Measurements from ENCODE around the gene RNF144B. TPM values are rescaled to one million over a fixed set of nuclear protein-coding genes. Genes with fewer than 3 reads are reported as not detected.

Gene RNF144B
- total and polyA plus RNA-seq, 10 of the 15 experiments (the other 5 are each of a cell fraction or from before 2014, with no cell fraction given) = 0.03 to 0.18 (median 0.14) TPM

- ChIA-PET CTCF (no interaction called here), RAD21 (ENCODE audit: unreplicated experiment) (no interaction called here), SMC1A (ENCODE audit: uncharacterized antibody, unreplicated experiment) (interaction anchor here (0.6 kb wide), 2 partner anchors 49 to 328 kb away, joined by 3 read pairs; no protein-coding TSS in a partner anchor), POLR2A (interaction anchor here (0.7 kb wide), 1 partner anchor 136 kb away, joined by 5 read pairs; no protein-coding TSS in a partner anchor)
- TF ChIP-seq CREB1 (IDR thresholded peaks at IDR 0.05; ENCODE audit: low read depth) (no peak), JUND (IDR thresholded peaks at IDR 0.05; ENCODE audit: low read depth, low read length) (no peak), SMAD5 (IDR thresholded peaks at IDR 0.05; ENCODE audit: low read depth) (no peak), RELA (IDR thresholded peaks at IDR 0.05; ENCODE audit: borderline replicate concordance, partially characterized antibody) (no peak), RCOR1 (conservative IDR thresholded peaks at IDR 0.05; ENCODE audit: low read depth, low read length) (no peak), ZNF687 (IDR thresholded peaks at IDR 0.05) (no peak), ESRRA (IDR thresholded peaks at IDR 0.05; ENCODE audit: low read length) (no peak), MXI1 (IDR thresholded peaks at IDR 0.05; ENCODE audit: low read depth, low read length) (no peak), RB1 (IDR thresholded peaks at IDR 0.05; ENCODE audit: borderline replicate concordance) (no peak), EED (IDR thresholded peaks at IDR 0.05; ENCODE audit: low read depth) (no peak), SRF (IDR thresholded peaks at IDR 0.05; ENCODE audit: low read depth in 2 of 2, low read length in 2 of 2) (no peak), RFX5 (IDR thresholded peaks at IDR 0.05; ENCODE audit: low read depth, low read length) (no peak), CBX3 (IDR thresholded peaks at IDR 0.05; ENCODE audit: borderline replicate concordance, low read depth) (no peak), HDAC6 (IDR thresholded peaks at IDR 0.05; ENCODE audit: unreplicated experiment) (no peak), ETV6 (conservative IDR thresholded peaks at IDR 0.05 in 1 of 2, IDR thresholded peaks at IDR 0.05 in 1 of 2; ENCODE audit: borderline replicate concordance in 1 of 2, low read depth in 1 of 2) (no peak), SMAD1 (IDR thresholded peaks at IDR 0.05; ENCODE audit: low read depth, partially characterized antibody) (no peak), MTA3 (IDR thresholded peaks at IDR 0.05; ENCODE audit: borderline replicate concordance, low read length) (no peak), BMI1 (IDR thresholded peaks at IDR 0.05; ENCODE audit: borderline replicate concordance) (no peak)
- H3K36me3 ChIP-seq (ENCODE audit: control insufficient read depth in 2 of 2, insufficient read depth in 2 of 2, low read length in 1 of 2) = no peaks in the 10 kb centered on the region
- ATAC-seq (no peak), DNase-seq (ENCODE audit: low read depth, low spot score) (no peak), FAIRE-seq (no peak)
- no peak overlapping the region for H3K9ac ChIP-seq (ENCODE audit: control insufficient read depth, insufficient read depth, low read length)
- H2AFZ ChIP-seq (ENCODE audit: control insufficient read depth, low read depth, low read length) = no peak overlapping the region
- intact Hi-C loops (cut with micrococcal nuclease; ENCODE audit: unreplicated experiment) (no loop called here), in situ Hi-C loops (cut with MboI) (no loop called here)
- H3K4me3 ChIP-seq = no peak overlapping the region
- WGBS (ENCODE audit: insufficient coverage, insufficient replicate concordance, low lambda C conversion rate, missing lambda C conversion rate) = 100% methylated on average over 1 of the region's 3 CpGs
- no peaks in the 10 kb centered on the region for H4K20me1 ChIP-seq (ENCODE audit: control insufficient read depth, insufficient read depth)
- no peaks in the 10 kb centered on the region for H3K9me3 ChIP-seq (replicated peaks; ENCODE audit: control insufficient read depth, insufficient read depth, low read length)
- no peaks in the 10 kb centered on the region for H3K79me2 ChIP-seq (ENCODE audit: control insufficient read depth, insufficient read depth, low read length)
- no TSS peak for BruUV-seq (replicated peaks)
- H3K4me2 ChIP-seq (ENCODE audit: control insufficient read depth, insufficient read depth) = no peak overlapping the region
- no peaks in the 10 kb centered on the region; a peak in 1 of 4 replicates for H3K27me3 ChIP-seq (replicated peaks in 1 of 2; ENCODE audit: control insufficient read depth in 2 of 2, insufficient read depth in 2 of 2, low read length in 1 of 2)
- no peaks in the 10 kb centered on the region for H3K4me1 ChIP-seq (ENCODE audit: control insufficient read depth, insufficient read depth, low read length)
- H3K27ac ChIP-seq (ENCODE audit: control insufficient read depth, insufficient read depth) = no peak overlapping the region
These were observed 94.7 kb downstream of the RNF144B start for GRCh38 chr6:18481870-18482269.
